ENCODE measurements around the gene RAD51. TPM values are rescaled to one million over a fixed set of nuclear protein-coding genes. Genes with fewer than 3 reads are reported as not detected.
A peak's percentile ranks its signal among the peaks of the same experiment; 100 is the strongest.

The RAD51 gene
- total and polyA plus RNA-seq, 9 of the 15 experiments (the other 6 are each of a cell fraction or from before 2014, with no cell fraction given), result 16.0 to 63.8 (median 34.6) TPM

DNA sequence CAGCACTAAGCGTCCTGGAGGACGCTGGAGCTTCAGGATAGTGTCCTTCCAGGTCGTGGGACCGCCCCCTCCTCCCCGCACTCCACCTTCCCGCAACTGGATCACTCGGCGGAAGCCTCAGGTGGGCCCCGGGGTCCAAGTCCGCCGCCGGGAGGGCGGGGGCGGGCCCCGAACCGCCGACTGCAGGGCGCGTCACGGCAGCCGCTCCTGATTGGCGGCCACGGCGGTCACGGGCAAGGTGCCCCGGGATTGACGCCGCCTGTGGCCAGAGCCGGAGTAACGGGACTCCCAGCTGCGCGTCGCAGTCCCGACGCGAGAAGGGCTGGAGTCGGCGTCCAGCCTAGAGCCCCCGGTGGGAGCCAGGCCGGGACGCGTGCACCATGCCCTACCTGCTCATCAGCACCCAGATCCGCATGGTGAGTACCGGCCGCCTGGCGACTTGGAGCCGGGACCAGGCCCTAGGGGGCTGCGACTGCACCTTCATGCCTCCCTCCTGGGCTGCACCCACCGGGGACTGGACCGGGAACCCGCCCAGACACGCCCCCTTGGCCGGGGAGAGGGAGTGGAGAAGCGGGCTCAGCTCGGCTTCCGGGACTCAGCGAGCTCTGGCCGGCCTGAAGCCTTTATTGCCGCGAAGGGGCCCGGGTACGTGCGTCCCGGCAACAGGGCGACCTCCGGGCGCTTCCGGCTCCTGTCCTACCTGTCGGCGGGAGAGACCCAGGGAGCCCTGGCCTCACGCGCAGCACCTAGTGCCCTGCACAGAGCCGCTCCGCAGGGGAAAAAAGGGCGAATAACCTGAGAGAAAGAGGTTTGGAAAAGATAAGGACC is 69.0 kb downstream of the RAD51 start, which contains the start of gene GCHFR (continued):
- TF ChIP-seq, protein P1, sequence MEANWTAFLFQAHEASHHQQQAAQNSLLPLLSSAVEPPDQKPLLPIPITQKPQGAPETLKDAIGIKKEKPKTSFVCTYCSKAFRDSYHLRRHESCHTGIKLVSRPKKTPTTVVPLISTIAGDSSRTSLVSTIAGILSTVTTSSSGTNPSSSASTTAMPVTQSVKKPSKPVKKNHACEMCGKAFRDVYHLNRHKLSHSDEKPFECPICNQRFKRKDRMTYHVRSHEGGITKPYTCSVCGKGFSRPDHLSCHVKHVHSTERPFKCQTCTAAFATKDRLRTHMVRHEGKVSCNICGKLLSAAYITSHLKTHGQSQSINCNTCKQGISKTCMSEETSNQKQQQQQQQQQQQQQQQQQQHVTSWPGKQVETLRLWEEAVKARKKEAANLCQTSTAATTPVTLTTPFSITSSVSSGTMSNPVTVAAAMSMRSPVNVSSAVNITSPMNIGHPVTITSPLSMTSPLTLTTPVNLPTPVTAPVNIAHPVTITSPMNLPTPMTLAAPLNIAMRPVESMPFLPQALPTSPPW (CRISPR knock-in tag; IDR thresholded peaks at IDR 0.05), result peak; percentile 57
- no peak for TF ChIP-seq NR4A1 (CRISPR knock-in tag; IDR thresholded peaks at IDR 0.05)
- 0 out of 2 replicates have a peak, but pooled peaks have one; percentile 35 for TF ChIP-seq NR4A1 (tag; IDR thresholded peaks at IDR 0.05)
- TF ChIP-seq, protein P2, sequence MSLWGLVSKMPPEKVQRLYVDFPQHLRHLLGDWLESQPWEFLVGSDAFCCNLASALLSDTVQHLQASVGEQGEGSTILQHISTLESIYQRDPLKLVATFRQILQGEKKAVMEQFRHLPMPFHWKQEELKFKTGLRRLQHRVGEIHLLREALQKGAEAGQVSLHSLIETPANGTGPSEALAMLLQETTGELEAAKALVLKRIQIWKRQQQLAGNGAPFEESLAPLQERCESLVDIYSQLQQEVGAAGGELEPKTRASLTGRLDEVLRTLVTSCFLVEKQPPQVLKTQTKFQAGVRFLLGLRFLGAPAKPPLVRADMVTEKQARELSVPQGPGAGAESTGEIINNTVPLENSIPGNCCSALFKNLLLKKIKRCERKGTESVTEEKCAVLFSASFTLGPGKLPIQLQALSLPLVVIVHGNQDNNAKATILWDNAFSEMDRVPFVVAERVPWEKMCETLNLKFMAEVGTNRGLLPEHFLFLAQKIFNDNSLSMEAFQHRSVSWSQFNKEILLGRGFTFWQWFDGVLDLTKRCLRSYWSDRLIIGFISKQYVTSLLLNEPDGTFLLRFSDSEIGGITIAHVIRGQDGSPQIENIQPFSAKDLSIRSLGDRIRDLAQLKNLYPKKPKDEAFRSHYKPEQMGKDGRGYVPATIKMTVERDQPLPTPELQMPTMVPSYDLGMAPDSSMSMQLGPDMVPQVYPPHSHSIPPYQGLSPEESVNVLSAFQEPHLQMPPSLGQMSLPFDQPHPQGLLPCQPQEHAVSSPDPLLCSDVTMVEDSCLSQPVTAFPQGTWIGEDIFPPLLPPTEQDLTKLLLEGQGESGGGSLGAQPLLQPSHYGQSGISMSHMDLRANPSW (CRISPR knock-in tag; IDR thresholded peaks at IDR 0.05), result no peak
- no peak for TF ChIP-seq ZNF584 (CRISPR knock-in tag; IDR thresholded peaks at IDR 0.05; ENCODE audit: low read depth)
- TF ChIP-seq, protein P3, sequence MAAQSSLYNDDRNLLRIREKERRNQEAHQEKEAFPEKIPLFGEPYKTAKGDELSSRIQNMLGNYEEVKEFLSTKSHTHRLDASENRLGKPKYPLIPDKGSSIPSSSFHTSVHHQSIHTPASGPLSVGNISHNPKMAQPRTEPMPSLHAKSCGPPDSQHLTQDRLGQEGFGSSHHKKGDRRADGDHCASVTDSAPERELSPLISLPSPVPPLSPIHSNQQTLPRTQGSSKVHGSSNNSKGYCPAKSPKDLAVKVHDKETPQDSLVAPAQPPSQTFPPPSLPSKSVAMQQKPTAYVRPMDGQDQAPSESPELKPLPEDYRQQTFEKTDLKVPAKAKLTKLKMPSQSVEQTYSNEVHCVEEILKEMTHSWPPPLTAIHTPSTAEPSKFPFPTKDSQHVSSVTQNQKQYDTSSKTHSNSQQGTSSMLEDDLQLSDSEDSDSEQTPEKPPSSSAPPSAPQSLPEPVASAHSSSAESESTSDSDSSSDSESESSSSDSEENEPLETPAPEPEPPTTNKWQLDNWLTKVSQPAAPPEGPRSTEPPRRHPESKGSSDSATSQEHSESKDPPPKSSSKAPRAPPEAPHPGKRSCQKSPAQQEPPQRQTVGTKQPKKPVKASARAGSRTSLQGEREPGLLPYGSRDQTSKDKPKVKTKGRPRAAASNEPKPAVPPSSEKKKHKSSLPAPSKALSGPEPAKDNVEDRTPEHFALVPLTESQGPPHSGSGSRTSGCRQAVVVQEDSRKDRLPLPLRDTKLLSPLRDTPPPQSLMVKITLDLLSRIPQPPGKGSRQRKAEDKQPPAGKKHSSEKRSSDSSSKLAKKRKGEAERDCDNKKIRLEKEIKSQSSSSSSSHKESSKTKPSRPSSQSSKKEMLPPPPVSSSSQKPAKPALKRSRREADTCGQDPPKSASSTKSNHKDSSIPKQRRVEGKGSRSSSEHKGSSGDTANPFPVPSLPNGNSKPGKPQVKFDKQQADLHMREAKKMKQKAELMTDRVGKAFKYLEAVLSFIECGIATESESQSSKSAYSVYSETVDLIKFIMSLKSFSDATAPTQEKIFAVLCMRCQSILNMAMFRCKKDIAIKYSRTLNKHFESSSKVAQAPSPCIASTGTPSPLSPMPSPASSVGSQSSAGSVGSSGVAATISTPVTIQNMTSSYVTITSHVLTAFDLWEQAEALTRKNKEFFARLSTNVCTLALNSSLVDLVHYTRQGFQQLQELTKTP (IDR thresholded peaks at IDR 0.05; ENCODE audit: low read depth in 1 of 2, partially characterized antibody in 2 of 2), result peak in 1 of 2 experiments; percentile 35
- TF ChIP-seq SAFB (IDR thresholded peaks at IDR 0.05; ENCODE audit: borderline replicate concordance, low read depth, low read length), result no peak
- peak; percentile 68 for TF ChIP-seq POLR2A (conservative IDR thresholded peaks at IDR 0.05)
- TF ChIP-seq, protein P4, sequence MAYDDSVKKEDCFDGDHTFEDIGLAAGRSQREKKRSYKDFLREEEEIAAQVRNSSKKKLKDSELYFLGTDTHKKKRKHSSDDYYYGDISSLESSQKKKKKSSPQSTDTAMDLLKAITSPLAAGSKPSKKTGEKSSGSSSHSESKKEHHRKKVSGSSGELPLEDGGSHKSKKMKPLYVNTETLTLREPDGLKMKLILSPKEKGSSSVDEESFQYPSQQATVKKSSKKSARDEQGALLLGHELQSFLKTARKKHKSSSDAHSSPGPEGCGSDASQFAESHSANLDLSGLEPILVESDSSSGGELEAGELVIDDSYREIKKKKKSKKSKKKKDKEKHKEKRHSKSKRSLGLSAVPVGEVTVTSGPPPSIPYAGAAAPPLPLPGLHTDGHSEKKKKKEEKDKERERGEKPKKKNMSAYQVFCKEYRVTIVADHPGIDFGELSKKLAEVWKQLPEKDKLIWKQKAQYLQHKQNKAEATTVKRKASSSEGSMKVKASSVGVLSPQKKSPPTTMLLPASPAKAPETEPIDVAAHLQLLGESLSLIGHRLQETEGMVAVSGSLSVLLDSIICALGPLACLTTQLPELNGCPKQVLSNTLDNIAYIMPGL (CRISPR knock-in tag; IDR thresholded peaks at IDR 0.05), result no peak
- no peak for TF ChIP-seq ZNF232 (CRISPR knock-in tag; IDR thresholded peaks at IDR 0.05)
- no peak for TF ChIP-seq PHB (CRISPR knock-in tag; IDR thresholded peaks at IDR 0.05)
- TF ChIP-seq, protein P5, sequence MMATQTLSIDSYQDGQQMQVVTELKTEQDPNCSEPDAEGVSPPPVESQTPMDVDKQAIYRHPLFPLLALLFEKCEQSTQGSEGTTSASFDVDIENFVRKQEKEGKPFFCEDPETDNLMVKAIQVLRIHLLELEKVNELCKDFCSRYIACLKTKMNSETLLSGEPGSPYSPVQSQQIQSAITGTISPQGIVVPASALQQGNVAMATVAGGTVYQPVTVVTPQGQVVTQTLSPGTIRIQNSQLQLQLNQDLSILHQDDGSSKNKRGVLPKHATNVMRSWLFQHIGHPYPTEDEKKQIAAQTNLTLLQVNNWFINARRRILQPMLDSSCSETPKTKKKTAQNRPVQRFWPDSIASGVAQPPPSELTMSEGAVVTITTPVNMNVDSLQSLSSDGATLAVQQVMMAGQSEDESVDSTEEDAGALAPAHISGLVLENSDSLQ (IDR thresholded peaks at IDR 0.05), result peak; percentile 93
- TF ChIP-seq POLR3A (IDR thresholded peaks at IDR 0.05; ENCODE audit: borderline replicate concordance, extremely low read depth, insufficient read depth, insufficient read length), result no peak
- no peak for TF ChIP-seq DPF2 (IDR thresholded peaks at IDR 0.05)
- TF ChIP-seq RCOR1 (IDR thresholded peaks at IDR 0.05; ENCODE audit: borderline replicate concordance in 1 of 2, low read depth in 2 of 2, low read length in 2 of 2), result 0 out of 4 replicates have a peak, but pooled peaks of 1 of the 2 experiments have one; percentile 14
- TF ChIP-seq NRF1 (conservative IDR thresholded peaks at IDR 0.05 in 1 of 2, IDR thresholded peaks at IDR 0.05 in 1 of 2), result peak; percentile 86 to 89
